Astrocyte (in vitro differentiated cells and primary cell): ENCODE measurements around the gene CD164.

Experiments
- CTCF ChIP-seq: IDR thresholded peaks from 2 replicates; pipeline ENCODE4 v1.5.1; 2011; ENCODE audit warnings: low read depth, mild to moderate bottlenecking, inconsistent platforms, low read length, moderate library complexity; ENCODE audit not compliant: insufficient read depth
- EZH2 ChIP-seq: IDR thresholded peaks from 2 replicates; pipeline ENCODE4 v1.6.1; 2012; ENCODE audit warnings: mild to moderate bottlenecking, low read length, inconsistent platforms; ENCODE audit not compliant: insufficient read depth

- TF ChIP-seq CTCF (no peak), EZH2 (no peak)
These were observed 38.7 kb downstream of the CD164 start for GRCh38 chr6:109343518-109343917.
